Esophagus squamous epithelium (tissue), 4 donors: ENCODE results near the gene FIG4.

Experiments
- CTCF ChIP-seq, 6 experiments: fragments of 450-650 bp in 4 of 6; fragments of 200-600 bp in 2 of 6; sonication (generic) in 2 of 6; IDR thresholded peaks; one replicate each; pipeline ENCODE4 v1.5.1; 2016 to 2019; ENCODE audit warnings: antibody characterized with exemption in 6 of 6, mild to moderate bottlenecking in 4 of 6, moderate library complexity in 4 of 6
- POLR2A ChIP-seq, 4 donors: fragments of 450-650 bp; IDR thresholded peaks; one replicate each; pipeline ENCODE4 v1.6.1; 2017; ENCODE audit warnings: antibody characterized with exemption in 4 of 4, mild to moderate bottlenecking in 4 of 4, moderate library complexity in 3 of 4

- no peak for TF ChIP-seq CTCF (IDR thresholded peaks at IDR 0.05)
- TF ChIP-seq POLR2A (IDR thresholded peaks at IDR 0.05): no peak
These were observed 10.7 kb downstream of the FIG4 start for GRCh38 chr6:109701774-109702173.
